IgD-negative memory B cell (primary cell): ENCODE data around the gene SCYL2. TPM values are rescaled to one million over a fixed set of nuclear protein-coding genes. Genes with fewer than 3 reads are reported as not detected.
"Not testable (repeated sequence)": the region's sequence is repeated elsewhere in the genome, so short reads cannot be mapped to it uniquely, and the experiment has no call there.

ENCODE experiments used
- H3K27ac Mint-ChIP-seq, 3 donors: one replicate each; pipeline ENCODE4 v1.8.0; 2020 to 2022; ENCODE audit warnings: mild to moderate bottlenecking in 3 of 3, mixed read lengths in 3 of 3, moderate library complexity in 1 of 3
- H3K27me3 Mint-ChIP-seq: one replicate; pipeline ENCODE4 v1.8.0; 2021; ENCODE audit warnings: mixed read lengths
- H3K36me3 Mint-ChIP-seq: one replicate; pipeline ENCODE4 v1.8.0; 2020; ENCODE audit warnings: mild to moderate bottlenecking, mixed read lengths
- H3K4me1 Mint-ChIP-seq, 3 donors: one replicate each; pipeline ENCODE4 v1.8.0; 2020 to 2022; ENCODE audit warnings: mixed read lengths in 3 of 3, mild to moderate bottlenecking in 1 of 3
- H3K4me3 Mint-ChIP-seq, 4 donors: one replicate each; pipeline ENCODE4 v1.8.0; 2020 to 2022; ENCODE audit warnings: mild to moderate bottlenecking in 4 of 4, mixed read lengths in 4 of 4, moderate library complexity in 3 of 4
- H3K9me3 Mint-ChIP-seq, 3 donors: one replicate each; pipeline ENCODE4 v1.8.0; 2020 to 2021; ENCODE audit warnings: mixed read lengths in 3 of 3, mild to moderate bottlenecking in 1 of 3
- polyA plus RNA-seq: library from polyadenylated mRNA; unstranded; fragments of 300-500 nt; fragmentation: Illumina TruSeq; gene quantifications from one replicate; pipeline ENCODE4 v1.2.3, GENCODE V29; 2021

Gene SCYL2
- polyA plus RNA-seq, 1 donor from 2014 or later, result 19.3 TPM

DNA sequence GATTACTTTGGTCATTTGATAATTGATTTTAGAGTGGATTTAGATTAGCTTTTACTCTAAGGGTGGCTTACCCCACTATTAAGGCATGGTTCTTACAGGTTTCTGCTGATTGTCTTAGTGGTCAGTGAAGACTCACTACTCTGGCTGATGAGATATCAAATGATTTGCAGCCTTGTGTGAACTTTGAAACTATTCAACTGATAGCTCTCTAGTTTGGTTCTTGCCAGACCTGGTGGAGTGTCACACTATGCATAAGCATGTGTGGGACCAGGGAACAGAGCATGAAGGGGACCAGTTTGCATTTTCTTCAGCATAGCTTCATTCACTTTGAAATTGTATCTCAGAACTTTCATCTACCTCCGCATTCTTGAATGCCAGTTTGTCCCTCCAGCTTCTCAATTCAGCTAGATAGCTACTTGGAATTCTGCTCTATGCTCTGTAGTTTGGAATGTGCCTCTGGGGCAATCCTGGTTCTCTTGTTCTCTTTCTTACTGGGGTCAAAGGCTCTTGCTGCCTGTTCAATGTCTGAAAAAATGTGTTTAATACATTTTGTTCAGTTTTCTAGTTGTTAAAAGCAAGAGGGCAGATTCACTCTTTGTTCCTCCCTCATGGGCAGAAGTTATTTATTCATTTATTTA is 12.7 kb downstream of the SCYL2 start:
- H3K27me3 Mint-ChIP-seq, result no peaks in the 10 kb centered on the region
- H3K4me3 Mint-ChIP-seq, result no peak overlapping the region
- peak overlapping the region in 1 of 3 donors; percentile 71 for H3K27ac Mint-ChIP-seq
- peaks cover 4 to 12% (median 11%) of the 10 kb centered on the region in 3 donors for H3K4me1 Mint-ChIP-seq
- peaks cover 11% of the 10 kb centered on the region for H3K36me3 Mint-ChIP-seq
- no peaks in the 10 kb centered on the region for H3K9me3 Mint-ChIP-seq

DNA sequence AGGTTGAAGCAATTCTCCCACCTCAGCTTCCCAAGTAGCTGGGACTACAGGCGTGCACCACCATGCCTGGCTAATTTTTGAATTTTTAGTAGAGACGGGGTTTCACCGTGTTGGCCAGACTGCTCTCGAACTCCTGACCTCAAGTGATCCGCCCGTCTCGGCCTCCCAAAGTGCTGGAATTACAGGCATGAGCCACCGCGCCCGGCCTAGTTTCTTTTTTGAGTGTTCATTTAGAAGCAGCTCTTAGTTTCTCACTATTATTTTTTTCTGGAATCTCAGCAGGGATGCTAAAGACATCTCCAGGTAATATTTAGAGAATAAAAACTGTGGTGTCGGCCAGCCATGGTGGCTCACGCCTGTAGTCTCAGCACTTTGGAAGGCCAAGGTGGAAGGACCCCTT is 17.6 kb downstream of the SCYL2 start:
- H3K27ac Mint-ChIP-seq, H3K27me3 Mint-ChIP-seq, H3K9me3 Mint-ChIP-seq, H3K4me3 Mint-ChIP-seq, H3K4me1 Mint-ChIP-seq: not testable (repeated sequence)
- peaks cover 12% of the 10 kb centered on the region for H3K36me3 Mint-ChIP-seq

DNA sequence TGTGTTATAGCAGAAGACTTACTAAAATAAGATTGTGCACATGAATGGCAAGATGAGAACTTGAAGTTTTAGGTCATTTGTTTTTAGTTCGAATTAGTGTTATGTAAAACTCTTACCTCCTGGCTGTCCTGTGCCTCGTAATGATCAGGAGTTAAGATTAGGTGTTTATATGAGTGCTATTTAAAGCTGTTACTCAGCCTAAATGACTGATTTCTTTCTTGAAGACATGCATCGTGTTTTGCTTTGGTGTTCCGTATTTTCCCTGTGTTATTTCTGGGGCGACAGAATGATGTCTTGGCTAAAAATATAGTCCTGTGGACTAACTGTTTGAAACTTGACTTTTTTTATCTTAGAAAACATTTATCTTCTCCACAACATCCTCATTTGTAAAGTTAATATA is 22.1 kb downstream of the SCYL2 start:
- H3K4me1 Mint-ChIP-seq, result no peaks in the 10 kb centered on the region

DNA sequence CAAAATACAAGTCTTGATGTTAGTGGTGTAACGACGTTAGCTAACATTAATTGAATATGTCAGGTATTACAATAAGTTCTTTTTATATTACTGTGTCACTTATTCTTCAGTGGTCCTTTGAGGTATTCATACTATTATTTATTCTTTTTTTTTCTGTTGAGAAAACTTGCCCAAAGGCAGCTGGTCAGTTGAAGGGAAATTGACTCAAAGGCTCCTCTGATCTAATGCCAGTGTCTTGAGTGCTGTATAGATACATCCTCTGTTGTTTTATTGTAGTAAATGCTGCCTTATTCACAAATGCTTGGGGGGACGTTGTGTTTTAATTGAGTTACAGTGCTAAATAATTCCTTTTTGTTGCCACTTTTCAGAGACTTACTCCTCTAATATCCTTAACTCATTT is 23.0 kb downstream of the SCYL2 start:
- no peak overlapping the region for H3K4me3 Mint-ChIP-seq
- H3K27me3 Mint-ChIP-seq, result no peaks in the 10 kb centered on the region
- no peaks in the 10 kb centered on the region for H3K9me3 Mint-ChIP-seq
- H3K36me3 Mint-ChIP-seq, result peaks cover 13% of the 10 kb centered on the region
- H3K4me1 Mint-ChIP-seq, result no peaks in the 10 kb centered on the region
- H3K27ac Mint-ChIP-seq, result no peak overlapping the region

More for the DNA sequence above, 22.1 kb downstream of the SCYL2 start:
- Mint-ChIP-seq H3K9me3 (no peaks in the 10 kb centered on the region), H3K36me3 (peaks cover 13% of the 10 kb centered on the region), H3K27ac (no peak overlapping the region), H3K4me3 (no peak overlapping the region), H3K27me3 (no peaks in the 10 kb centered on the region)

DNA sequence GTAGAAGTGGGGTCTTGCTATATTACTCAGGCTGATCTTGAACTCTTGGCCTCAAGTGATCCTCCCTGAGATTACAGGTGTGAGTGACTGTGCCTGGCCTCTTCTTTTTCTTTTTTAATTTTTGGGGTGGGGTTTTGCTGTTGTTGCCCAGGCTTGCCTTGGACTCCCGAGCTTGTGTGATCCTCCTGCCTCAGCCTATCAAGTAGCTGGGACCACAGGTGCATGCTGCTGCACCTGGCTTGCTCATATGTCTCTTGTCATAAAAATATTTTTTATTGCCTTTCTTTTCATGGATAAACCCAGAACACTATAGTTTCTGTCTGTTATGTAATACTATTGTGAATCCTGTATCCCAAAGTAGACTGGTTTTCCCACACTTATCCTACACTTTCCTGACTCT is 26.0 kb downstream of the SCYL2 start:
- Mint-ChIP-seq H3K4me3 (no peak overlapping the region), H3K27me3 (no peaks in the 10 kb centered on the region), H3K36me3 (peaks cover 12% of the 10 kb centered on the region), H3K4me1 (no peaks in the 10 kb centered on the region), H3K27ac (no peak overlapping the region), H3K9me3 (no peaks in the 10 kb centered on the region)

DNA sequence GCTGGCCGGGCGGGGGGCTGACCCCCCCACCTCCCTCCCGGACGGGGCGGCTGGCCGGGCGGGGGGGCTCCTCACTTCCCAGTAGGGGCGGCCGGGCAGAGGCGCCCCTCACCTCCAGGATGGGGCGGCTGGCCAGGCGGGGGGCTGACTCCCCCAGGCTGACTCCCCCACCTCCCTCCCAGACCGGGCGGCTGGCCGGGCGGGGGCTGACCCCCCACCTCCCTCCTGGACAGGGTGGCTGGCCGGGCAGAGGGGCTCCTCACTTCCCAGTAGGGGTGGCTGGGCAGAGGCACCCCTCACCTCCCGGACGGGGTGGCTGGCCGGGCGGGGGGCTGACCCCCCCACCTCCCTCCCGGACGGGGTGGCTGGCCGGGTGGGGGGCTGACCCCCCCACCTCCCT is 27.4 kb downstream of the SCYL2 start:
- H3K27ac Mint-ChIP-seq, H3K9me3 Mint-ChIP-seq, H3K27me3 Mint-ChIP-seq, H3K4me3 Mint-ChIP-seq, H3K4me1 Mint-ChIP-seq: not testable (repeated sequence)
- H3K36me3 Mint-ChIP-seq, result peaks cover 10% of the 10 kb centered on the region

DNA sequence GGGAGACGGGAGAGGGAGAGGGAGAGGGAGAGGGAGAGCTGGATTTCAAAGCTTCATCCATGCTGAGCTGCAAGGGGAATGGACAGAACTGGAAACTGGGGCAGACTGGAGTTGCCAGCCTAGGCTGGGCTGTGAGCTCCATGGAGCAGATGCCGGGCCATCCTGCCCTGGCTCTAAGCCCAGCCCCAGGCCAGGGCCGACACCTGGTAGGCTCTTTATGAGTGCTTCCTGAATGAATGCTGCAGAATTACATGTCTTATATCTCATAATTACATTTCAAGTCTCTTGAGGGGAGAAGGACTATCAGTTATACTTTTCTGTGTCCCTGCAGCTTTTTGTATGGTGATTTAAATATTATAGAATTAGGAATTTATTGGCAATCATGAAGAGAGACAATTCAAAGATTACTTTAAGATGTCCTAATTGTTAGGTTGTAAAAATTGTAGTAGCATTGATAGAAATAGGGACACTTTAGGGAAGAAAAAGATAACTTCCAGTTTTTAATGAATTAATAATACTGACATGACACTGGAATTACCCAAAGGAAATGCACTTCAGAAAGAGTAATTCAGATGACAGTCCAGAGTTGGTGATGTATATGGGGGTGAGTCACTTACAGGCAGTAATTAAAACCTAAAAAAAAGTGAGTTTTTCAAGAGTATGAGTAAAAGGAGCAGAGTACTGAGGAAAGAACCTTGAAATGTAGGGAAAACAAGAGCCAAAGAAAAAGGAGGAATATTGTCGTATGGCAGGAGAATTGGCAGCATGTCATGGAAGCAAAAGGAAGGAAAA is 29.0 kb downstream of the SCYL2 start:
- Mint-ChIP-seq H3K27me3 (no peaks in the 10 kb centered on the region), H3K27ac (no peak overlapping the region), H3K9me3 (peaks cover 3 to 10% (median 4%) of the 10 kb centered on the region in 3 donors), H3K4me1 (peaks cover 0 to 1% (median 0%) of the 10 kb centered on the region in 3 donors), H3K4me3 (no peak overlapping the region), H3K36me3 (peaks cover 15% of the 10 kb centered on the region)

DNA sequence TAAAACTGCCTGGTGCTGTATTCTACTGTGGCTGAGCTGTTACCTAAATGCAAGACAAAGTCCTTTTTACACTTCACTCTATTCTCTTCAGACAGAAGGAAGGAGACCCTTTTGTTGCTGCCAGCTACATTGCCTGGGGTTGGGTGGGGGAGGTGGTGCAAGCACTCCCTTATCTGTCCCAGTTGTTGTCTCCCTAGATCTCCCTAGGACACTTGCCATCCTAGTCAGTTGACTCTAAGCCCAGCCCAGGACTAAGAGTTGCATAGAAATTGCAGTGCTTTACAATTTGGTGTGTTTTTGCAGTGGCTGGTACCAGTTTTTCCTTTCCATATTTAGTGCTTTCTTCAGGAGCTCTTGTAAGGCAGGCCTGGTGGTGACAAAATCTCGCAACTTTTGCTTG is 35.1 kb downstream of the SCYL2 start:
- peaks cover 24% of the 10 kb centered on the region for H3K36me3 Mint-ChIP-seq
- no peak overlapping the region for H3K4me3 Mint-ChIP-seq
- peaks cover 4 to 25% (median 9%) of the 10 kb centered on the region in 3 donors for H3K9me3 Mint-ChIP-seq
- H3K27ac Mint-ChIP-seq, result peak overlapping the region in 1 of 3 donors; percentile 51
- H3K4me1 Mint-ChIP-seq, result peaks cover 0 to 3% (median 1%) of the 10 kb centered on the region in 3 donors
- no peaks in the 10 kb centered on the region for H3K27me3 Mint-ChIP-seq

DNA sequence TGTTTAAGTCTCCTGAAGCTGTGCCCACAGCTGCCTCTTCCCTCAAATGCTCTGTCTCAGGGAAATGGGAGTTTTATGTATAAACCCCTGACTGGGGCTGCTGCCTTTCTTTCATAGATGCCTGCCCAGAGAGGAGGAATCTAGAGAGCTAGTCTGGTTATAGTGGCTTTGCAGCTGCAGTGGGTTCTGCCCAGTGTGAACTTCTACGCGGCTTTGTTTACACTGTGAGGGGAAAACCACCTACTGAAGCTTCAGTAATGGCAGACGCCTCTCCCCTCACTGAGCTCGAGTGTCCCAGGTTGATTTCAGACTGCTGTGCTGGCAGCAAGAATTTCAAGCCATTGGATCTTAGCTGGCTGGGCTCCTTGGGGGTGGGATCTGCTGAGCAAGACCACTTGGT is 36.9 kb downstream of the SCYL2 start:
- Mint-ChIP-seq H3K27me3 (no peaks in the 10 kb centered on the region), H3K36me3 (peaks cover 22% of the 10 kb centered on the region), H3K27ac (no peak overlapping the region), H3K9me3 (peaks cover 4 to 28% (median 9%) of the 10 kb centered on the region in 3 donors), H3K4me1 (peaks cover 0 to 3% (median 1%) of the 10 kb centered on the region in 3 donors), H3K4me3 (no peak overlapping the region)

DNA sequence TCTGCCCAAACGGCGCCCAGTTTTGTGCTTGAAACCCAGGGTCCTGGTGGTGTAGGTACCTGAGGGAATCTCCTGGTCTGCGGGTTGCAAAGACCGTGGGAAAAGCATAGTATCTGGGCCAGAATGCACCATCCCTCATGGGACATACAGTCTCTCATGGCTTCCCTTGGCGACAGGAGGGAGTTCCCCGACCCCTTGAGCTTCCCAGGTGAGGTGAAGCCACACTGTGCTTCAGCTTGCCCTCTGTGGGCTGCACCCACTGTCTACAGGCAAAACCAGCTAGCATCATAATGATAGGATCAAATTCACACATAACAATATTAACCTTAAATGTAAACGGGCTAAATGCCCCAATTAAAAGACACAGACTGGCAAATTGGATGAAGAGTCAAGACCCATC is 37.4 kb downstream of the SCYL2 start:
- not testable (repeated sequence) for H3K27me3 Mint-ChIP-seq, H3K4me1 Mint-ChIP-seq, H3K4me3 Mint-ChIP-seq, H3K27ac Mint-ChIP-seq
- peaks cover 20% of the 10 kb centered on the region for H3K36me3 Mint-ChIP-seq
- peaks cover 6 to 28% (median 12%) of the 10 kb centered on the region in 3 donors for H3K9me3 Mint-ChIP-seq

DNA sequence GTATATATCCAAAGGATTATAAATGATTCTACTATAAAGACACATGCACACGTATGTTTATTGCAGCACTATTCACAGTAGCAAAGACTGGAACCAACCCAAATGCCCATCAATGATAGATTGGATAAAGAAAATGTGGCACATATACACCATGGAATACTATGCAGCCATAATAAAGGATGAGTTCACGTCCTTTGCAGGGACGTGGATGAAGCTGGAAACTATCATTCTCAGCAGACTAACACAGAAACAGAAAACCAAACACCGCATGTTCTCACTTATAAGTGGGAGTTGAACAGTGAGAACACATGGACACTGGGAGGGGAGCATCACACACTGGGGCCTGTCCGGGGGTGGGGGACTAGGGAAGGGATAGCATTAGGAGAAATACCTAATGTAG is 41.2 kb downstream of the SCYL2 start:
- H3K36me3 Mint-ChIP-seq, result peaks cover 19% of the 10 kb centered on the region
- H3K27ac Mint-ChIP-seq, H3K27me3 Mint-ChIP-seq, H3K4me3 Mint-ChIP-seq, H3K4me1 Mint-ChIP-seq: not testable (repeated sequence)
- H3K9me3 Mint-ChIP-seq, result peaks cover 2 to 16% (median 9%) of the 10 kb centered on the region in 3 donors

DNA sequence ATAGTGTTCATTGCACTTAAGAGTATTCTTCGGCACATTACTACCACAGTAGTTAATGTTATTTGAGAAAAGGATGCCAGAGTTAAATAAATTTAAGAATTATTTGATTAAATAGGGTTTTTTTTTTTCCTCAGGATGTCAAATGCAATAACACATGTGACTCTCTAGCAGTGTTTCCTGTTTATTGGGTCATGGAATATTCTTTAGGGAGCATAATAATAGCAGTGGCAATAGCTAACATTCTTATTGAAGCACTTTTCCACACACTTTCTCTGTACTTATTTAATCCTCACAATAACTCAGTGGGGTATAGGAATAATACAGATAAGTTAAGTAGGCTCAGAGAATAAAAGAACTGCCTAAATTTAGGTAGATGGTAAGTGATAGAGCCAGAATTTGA is 44.3 kb downstream of the SCYL2 start:
- Mint-ChIP-seq H3K36me3 (peaks cover 9% of the 10 kb centered on the region), H3K9me3 (peaks cover 2 to 8% (median 5%) of the 10 kb centered on the region in 3 donors), H3K4me3 (no peak overlapping the region), H3K27ac (no peak overlapping the region), H3K27me3 (no peaks in the 10 kb centered on the region), H3K4me1 (peaks cover 0 to 4% (median 0%) of the 10 kb centered on the region in 3 donors)

DNA sequence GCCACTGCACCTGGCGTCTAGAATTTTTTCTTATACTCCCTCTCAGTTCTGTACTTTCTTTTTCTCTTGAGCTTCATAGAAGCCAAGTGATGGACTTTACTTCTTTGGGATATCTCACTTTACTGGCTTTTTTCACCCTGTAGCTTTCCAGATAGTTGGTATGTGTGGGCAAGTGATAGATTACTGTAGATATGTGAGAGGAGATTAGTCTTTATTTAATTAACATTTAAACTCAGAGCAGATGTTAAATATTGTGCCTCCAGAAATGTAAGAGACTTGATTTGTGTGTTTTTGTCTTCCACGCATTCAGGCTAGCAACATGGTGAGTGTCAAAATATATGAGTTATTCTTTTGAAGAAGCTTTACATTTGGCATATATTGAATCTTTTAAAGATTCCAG is 50.4 kb downstream of the SCYL2 start:
- peaks cover 6% of the 10 kb centered on the region for H3K36me3 Mint-ChIP-seq
- H3K9me3 Mint-ChIP-seq, result no peaks in the 10 kb centered on the region
- no peak overlapping the region for H3K4me3 Mint-ChIP-seq
- no peaks in the 10 kb centered on the region for H3K27me3 Mint-ChIP-seq
- H3K4me1 Mint-ChIP-seq, result no peaks in the 10 kb centered on the region
- no peak overlapping the region for H3K27ac Mint-ChIP-seq

DNA sequence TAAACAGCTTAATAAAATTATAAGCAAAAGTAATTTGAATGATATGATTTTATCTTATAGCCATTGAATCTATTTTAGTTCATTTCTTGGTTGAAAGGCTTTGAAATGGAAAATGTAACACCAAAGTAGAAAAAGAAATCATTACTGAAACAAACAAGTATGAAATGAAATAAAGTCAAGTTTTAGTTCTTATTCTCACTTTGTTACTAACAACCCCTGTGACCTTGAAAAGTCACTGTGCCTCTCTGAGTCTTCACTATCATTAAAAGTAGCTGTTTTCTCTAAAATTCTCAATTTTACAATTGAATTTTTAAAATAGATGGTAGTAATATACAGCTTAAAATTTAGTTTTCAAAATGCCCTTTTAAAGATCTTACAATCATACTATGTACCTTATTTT is 57.5 kb downstream of the SCYL2 start:
- H3K27ac Mint-ChIP-seq, result no peak overlapping the region
- peaks cover 13% of the 10 kb centered on the region for H3K36me3 Mint-ChIP-seq
- peaks cover 0 to 6% (median 2%) of the 10 kb centered on the region in 3 donors for H3K4me1 Mint-ChIP-seq
- no peak overlapping the region for H3K4me3 Mint-ChIP-seq
- no peaks in the 10 kb centered on the region for H3K27me3 Mint-ChIP-seq
- no peaks in the 10 kb centered on the region for H3K9me3 Mint-ChIP-seq

DNA sequence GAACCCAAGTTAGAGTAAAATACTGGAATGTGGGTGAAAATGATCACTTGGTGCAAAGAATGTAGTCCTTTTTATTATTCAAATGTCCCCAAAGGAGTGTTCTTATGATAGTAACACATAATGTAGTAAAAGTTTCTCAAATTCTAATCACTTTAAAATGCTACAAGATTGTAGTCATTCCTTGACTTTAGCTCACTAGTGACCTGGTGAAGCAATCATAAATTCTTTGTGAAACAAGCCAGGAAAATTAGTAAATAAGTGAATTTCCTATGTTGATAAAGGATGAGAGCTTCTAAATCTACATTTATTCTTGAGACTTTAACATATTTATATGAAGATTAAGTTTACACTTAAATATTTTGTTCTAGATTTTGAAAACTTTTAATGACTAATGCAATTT is 59.2 kb downstream of the SCYL2 start:
- peaks cover 0 to 6% (median 2%) of the 10 kb centered on the region in 3 donors for H3K4me1 Mint-ChIP-seq

DNA sequence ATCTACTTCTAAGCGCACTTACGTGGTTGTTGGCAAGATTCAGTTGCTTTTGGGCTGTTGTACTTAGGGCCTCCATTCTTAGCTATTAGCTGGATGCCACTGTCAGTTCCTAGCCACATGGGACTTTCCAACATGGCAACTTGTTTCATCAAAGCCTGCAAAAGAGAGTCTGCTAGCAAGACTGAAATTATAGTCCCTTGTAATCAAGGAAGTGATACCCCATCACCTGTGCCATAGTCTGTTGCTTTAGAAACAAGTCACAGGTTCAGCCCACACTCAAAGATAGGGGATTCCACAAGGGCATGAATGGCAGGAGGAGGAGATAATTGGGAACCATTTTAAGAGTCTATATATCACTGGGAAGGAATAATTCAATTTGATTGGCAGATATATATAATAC is 62.8 kb downstream of the SCYL2 start:
- Mint-ChIP-seq H3K27ac (no peak overlapping the region), H3K27me3 (no peaks in the 10 kb centered on the region), H3K4me1 (peaks cover 0 to 6% (median 2%) of the 10 kb centered on the region in 3 donors), H3K4me3 (no peak overlapping the region), H3K36me3 (peaks cover 19% of the 10 kb centered on the region), H3K9me3 (no peaks in the 10 kb centered on the region)

More for the DNA sequence above, 59.2 kb downstream of the SCYL2 start:
- Mint-ChIP-seq H3K9me3 (no peaks in the 10 kb centered on the region), H3K27ac (no peak overlapping the region), H3K4me3 (no peak overlapping the region), H3K27me3 (no peaks in the 10 kb centered on the region), H3K36me3 (peaks cover 16% of the 10 kb centered on the region)
